ENCODE results near the gene HOXC4. TPM values are rescaled to one million over a fixed set of nuclear protein-coding genes. Genes with fewer than 3 reads are reported as not detected.
A peak's percentile ranks its signal among the peaks of the same experiment; 100 is the strongest.

The HOXC4 gene
- total RNA-seq, 1 donor from 2014 or later, result 0.47 TPM

DNA sequence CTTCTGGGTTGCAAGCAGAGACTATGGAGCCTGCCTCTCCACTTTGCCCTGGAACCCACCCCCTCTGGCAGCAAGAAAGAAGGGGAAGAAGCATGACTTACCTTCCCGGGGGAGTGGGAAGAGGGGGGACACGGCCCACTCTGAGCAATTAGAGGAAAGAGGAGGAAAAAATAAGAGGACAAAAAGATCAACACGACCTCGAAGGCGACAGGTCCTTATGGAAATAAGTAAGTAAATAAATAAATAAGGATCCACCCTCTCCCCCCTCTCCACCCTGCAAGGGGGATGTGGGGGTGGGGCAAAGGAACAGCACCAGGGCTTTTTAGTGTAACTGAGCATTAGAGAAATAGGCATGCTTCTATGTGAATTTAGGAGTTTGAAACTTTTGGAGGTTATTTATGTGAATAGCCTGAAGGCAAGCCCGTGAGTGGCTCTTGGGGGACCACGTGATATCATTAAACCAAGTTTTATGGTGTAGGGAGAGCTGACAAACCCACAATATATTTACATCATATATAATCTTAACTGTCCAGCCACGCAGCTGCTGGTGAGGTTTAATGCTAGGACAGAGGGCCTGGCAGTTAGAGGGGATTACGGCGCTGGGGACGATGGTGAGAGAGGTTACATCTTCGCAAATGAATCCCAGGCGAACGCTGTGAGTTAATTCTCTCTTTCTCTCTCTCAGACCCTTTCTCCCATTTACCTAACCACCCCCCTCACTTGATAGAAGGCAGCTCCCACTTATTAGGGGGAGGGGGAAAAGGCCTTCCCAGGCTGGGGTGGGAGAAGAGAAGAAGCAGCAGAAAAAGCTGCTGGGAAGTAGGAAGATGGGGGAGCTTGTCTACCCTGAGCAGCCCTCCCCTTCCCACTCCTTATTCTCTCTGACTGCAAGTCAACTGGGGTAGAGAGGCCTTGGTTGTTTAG, 16.0 kb upstream of the HOXC4 start:
- no peaks in the 10 kb centered on the region for H3K9me3 ChIP-seq
- H3K4me3 ChIP-seq, result no peak overlapping the region
- H3K36me3 ChIP-seq, result no peaks in the 10 kb centered on the region
- no peak for TF ChIP-seq CTCF (IDR thresholded peaks at IDR 0.05)
- H3K27me3 ChIP-seq (ENCODE audit: low read depth), result peaks cover 92% of the 10 kb centered on the region
- intact Hi-C loops (cut with DNase I), result no loop called here
- DNase-seq, result no peak
- H3K27ac ChIP-seq, result no peak overlapping the region
- no peak for ATAC-seq
- H3K4me1 ChIP-seq, result peaks cover 6% of the 10 kb centered on the region

DNA sequence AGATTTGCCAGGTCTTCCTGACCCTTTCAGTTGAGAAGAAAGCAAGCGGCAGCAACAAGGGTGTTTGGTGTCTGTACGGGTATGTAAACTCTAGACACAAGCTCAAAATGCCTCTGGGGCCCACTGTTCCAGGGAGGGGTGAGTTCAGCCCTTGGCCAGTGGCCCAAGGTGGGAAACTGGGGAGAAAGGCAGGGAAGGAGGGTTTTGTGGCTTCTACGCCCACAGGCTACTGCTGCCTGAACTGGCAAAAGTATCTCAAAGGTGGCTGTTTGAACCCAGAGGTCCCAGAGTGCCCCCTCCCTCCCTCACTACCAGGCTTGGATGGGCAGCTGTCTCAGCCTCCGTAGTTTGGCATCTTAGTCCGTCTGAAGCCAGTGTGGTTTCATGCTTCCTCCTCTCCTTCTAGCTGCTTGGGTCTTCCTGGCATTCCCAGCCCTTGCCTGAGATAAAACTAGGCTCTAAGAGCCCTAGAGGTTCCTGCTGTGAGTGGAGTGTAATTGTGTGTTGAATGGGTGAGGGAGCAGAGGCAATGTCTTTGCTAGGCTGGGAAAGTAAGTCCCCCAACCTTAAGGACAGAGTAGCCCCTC, 15.3 kb upstream of the HOXC4 start:
- DNase-seq, result no peak
- H3K27ac ChIP-seq, result no peak overlapping the region
- intact Hi-C loops (cut with DNase I), result no loop called here
- no peaks in the 10 kb centered on the region for H3K36me3 ChIP-seq
- no peak overlapping the region for H3K4me3 ChIP-seq
- ATAC-seq, result no peak
- no peak for TF ChIP-seq CTCF (IDR thresholded peaks at IDR 0.05)
- H3K9me3 ChIP-seq, result no peaks in the 10 kb centered on the region
- peaks cover under 1% of the 10 kb centered on the region for H3K4me1 ChIP-seq
- H3K27me3 ChIP-seq (ENCODE audit: low read depth), result peaks cover 92% of the 10 kb centered on the region

- no peak for TF ChIP-seq CTCF (IDR thresholded peaks at IDR 0.05)
- H3K36me3 ChIP-seq, result no peaks in the 10 kb centered on the region
- intact Hi-C loops (cut with DNase I), result no loop called here
- peaks cover 88% of the 10 kb centered on the region for H3K27me3 ChIP-seq (ENCODE audit: low read depth)
- H3K4me1 ChIP-seq, result no peaks in the 10 kb centered on the region
- H3K9me3 ChIP-seq, result no peaks in the 10 kb centered on the region
- H3K27ac ChIP-seq, result no peak overlapping the region
- DNase-seq (no peak), ATAC-seq (peak in 1 of 2 donors; percentile 23)
- no peak overlapping the region for H3K4me3 ChIP-seq
Measured at GRCh38 chr12:54038871-54039414, 14.7 kb upstream of the HOXC4 start.

DNA sequence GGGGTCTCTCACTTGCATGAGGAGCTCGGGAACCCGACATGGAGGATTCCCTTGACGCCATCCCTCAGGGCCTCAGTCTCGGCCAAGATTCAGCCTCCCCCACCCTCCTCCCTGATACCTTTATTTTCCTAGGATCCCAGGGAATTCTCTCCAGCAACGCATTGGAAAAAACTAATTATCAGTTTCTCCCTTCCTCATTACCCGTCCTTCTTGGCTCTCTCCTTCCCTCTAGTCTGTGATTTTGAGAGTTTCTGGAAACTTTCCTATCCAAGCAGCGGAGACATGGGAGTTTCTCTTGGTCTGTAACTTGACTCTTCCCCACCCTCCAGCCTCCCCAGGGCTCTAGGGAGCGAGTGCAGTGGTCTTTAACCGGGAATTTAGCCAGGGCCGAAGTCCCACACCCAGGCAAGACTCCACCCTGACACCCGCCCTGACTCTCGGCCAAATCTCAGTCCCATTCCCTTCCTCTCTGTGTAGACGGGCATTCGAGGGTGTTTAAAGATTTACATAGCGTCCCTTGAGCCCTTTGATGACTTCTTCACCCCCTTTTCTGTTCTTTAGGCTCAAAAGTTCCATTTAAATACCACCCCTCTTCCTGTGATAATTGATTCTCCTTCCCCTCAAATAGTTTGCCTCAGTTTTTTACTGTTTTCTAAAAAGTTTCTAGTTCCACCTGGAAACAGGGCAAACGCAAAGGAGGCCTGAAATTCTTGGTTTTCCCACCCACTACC, 14.1 kb upstream of the HOXC4 start:
- H3K4me1 ChIP-seq, result no peaks in the 10 kb centered on the region
- no peaks in the 10 kb centered on the region for H3K36me3 ChIP-seq
- H3K27me3 ChIP-seq (ENCODE audit: low read depth), result peaks cover 86% of the 10 kb centered on the region
- no peak for TF ChIP-seq CTCF (IDR thresholded peaks at IDR 0.05)
- no peak overlapping the region for H3K4me3 ChIP-seq
- DNase-seq (no peak), ATAC-seq (no peak)
- no peaks in the 10 kb centered on the region for H3K9me3 ChIP-seq
- intact Hi-C loops (cut with DNase I), result no loop called here
- no peak overlapping the region for H3K27ac ChIP-seq

DNA sequence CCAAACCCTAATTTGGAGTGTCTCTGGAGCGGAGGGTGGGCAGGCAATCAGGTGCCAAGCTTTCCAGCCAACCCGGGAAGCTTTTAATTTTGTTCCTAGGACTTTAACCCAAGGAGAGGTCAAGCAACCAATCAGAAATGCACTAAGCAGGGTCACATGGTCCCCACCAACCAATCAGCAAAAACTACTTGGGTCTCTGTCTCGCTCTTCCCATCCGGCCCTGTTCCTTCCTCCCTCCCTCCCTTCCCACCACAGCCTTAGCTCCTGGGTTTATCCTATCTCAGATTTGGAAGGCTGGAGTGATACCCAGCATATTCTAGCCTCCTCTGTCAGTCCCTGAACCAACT, 13.5 kb upstream of the HOXC4 start:
- Histone ChIP-seq H3K4me1 (no peaks in the 10 kb centered on the region), H3K36me3 (no peaks in the 10 kb centered on the region), H3K27ac (no peak overlapping the region), H3K4me3 (no peak overlapping the region), H3K9me3 (no peaks in the 10 kb centered on the region), H3K27me3 (ENCODE audit: low read depth) (peaks cover 86% of the 10 kb centered on the region)
- intact Hi-C loops (cut with DNase I), result no loop called here
- DNase-seq, result no peak
- no peak for TF ChIP-seq CTCF (IDR thresholded peaks at IDR 0.05)
- ATAC-seq, result no peak
